PC-3 (cell line): ENCODE data around the gene C19orf12. TPM values are rescaled to one million over a fixed set of nuclear protein-coding genes. Genes with fewer than 3 reads are reported as not detected.
A peak's percentile ranks its signal among the peaks of the same experiment; 100 is the strongest.

Source experiments
- ATAC-seq: fragments of 200-7000 bp; cut with Tn5 transposase; 2 replicates; pipeline ENCODE4 v1.9.1; 2020; ENCODE audit warnings: mild to moderate bottlenecking, moderate library complexity
- BruUV-seq: library from RNA; stranded (reverse); fragments of 400-500 nt; replicated peaks from 2 replicates; lab custom pipeline; 2021; lab: Mats Ljungman, UMichigan
- CTCF ChIA-PET: fragments of 300-600 bp; sonication (Branson Sonifier 250); formaldehyde crosslinking; loops from one replicate; lab custom pipeline; 2022; ENCODE audit warnings: antibody characterized with exemption; lab: Charles Lee
- POLR2A ChIA-PET: fragments of 300-600 bp; sonication (Branson Sonifier 250); formaldehyde crosslinking; loops from one replicate; lab custom pipeline; 2022; ENCODE audit warnings: antibody characterized with exemption; ENCODE audit not compliant: unreplicated experiment; lab: Charles Lee
- DNase-seq: peaks from one replicate; pipeline ENCODE4 v3.0.0-alpha.2; 2015
- H2AFZ ChIP-seq: fragments of 300-600 bp; sonication (generic); 2 replicates; pipeline ENCODE4 v1.6.0; 2016; ENCODE audit warnings: antibody characterized with exemption, low read length
- H3F3A ChIP-seq: fragments of 300-600 bp; sonication (generic); one replicate; pipeline ENCODE4 v1.6.0; 2017; ENCODE audit warnings: antibody characterized with exemption, low read length, control low read depth, mild to moderate bottlenecking; ENCODE audit not compliant: unreplicated experiment
- H3K27ac ChIP-seq: fragments of 300-600 bp; sonication (generic); 2 replicates; pipeline ENCODE4 v1.5.1; 2016; ENCODE audit warnings: mild to moderate bottlenecking, low read length
- H3K27me3 ChIP-seq: fragments of 300-600 bp; sonication (generic); 2 replicates; pipeline ENCODE4 v1.6.1; 2016; ENCODE audit warnings: low read length, mixed read lengths
- H3K36me3 ChIP-seq: fragments of 300-600 bp; sonication (generic); 2 replicates; pipeline ENCODE4 v1.6.1; 2016; ENCODE audit warnings: low read depth, mixed run types, low read length, mixed read lengths
- H3K4me1 ChIP-seq: fragments of 300-600 bp; sonication (generic); 2 replicates; pipeline ENCODE4 v1.5.1; 2016; ENCODE audit warnings: low read length; ENCODE audit not compliant: insufficient read depth
- H3K4me2 ChIP-seq: fragments of 300-600 bp; sonication (generic); 2 replicates; pipeline ENCODE4 v1.6.0; 2016; ENCODE audit warnings: low read length
- H3K4me3 ChIP-seq: fragments of 300-600 bp; sonication (generic); 2 replicates; pipeline ENCODE4 v1.5.1; 2016; ENCODE audit warnings: mild to moderate bottlenecking, low read length, mixed read lengths
- H3K79me2 ChIP-seq: fragments of 300-600 bp; sonication (generic); 2 replicates; pipeline ENCODE4 v1.6.1; 2017; ENCODE audit warnings: low read length, mixed read lengths
- H3K9ac ChIP-seq: fragments of 300-600 bp; sonication (generic); 2 replicates; pipeline ENCODE4 v1.6.0; 2016; ENCODE audit warnings: mild to moderate bottlenecking, low read length
- H3K9me2 ChIP-seq: fragments of 300-600 bp; sonication (generic); replicated peaks from 2 replicates; pipeline ENCODE4 v1.6.1; 2016; ENCODE audit warnings: mixed run types, low read length, mixed read lengths
- H3K9me3 ChIP-seq: fragments of 300-600 bp; sonication (generic); 2 replicates; pipeline ENCODE4 v1.6.1; 2016; ENCODE audit warnings: low read length, mixed read lengths
- H4K20me1 ChIP-seq: fragments of 300-600 bp; sonication (generic); 2 replicates; pipeline ENCODE4 v1.6.1; 2016; ENCODE audit warnings: low read length, mixed read lengths
- EZH2 ChIP-seq: fragments of 300-600 bp; sonication (generic); IDR thresholded peaks from one replicate; pipeline ENCODE4 v1.6.1; 2017; ENCODE audit warnings: antibody characterized with exemption, mild to moderate bottlenecking, low read length; ENCODE audit not compliant: unreplicated experiment
- EZH2phosphoT487 ChIP-seq: fragments of 300-600 bp; sonication (generic); IDR thresholded peaks from 2 replicates; pipeline ENCODE4 v1.6.1; 2018; ENCODE audit warnings: mild to moderate bottlenecking, antibody characterized with exemption, low read length, borderline replicate concordance
- intact Hi-C: fragments of 100-400 bp; cut with micrococcal nuclease; formaldehyde crosslinking; loops from 2 replicates; pipeline ENCODE4 v1.9.0; 2023
- total RNA-seq: library from RNA; depleted of rRNA; stranded (reverse); fragments of >200 nt; gene quantifications from 2 replicates; pipeline ENCODE4 v1.2.3, GENCODE V29; 2014
- TF ChIP-seq, protein P1 (sequence below): fragments of 300-600 bp; sonication (generic); conservative IDR thresholded peaks from 2 replicates; pipeline ENCODE4 v1.5.1; 2017; ENCODE audit warnings: antibody characterized with exemption, low read depth, mild to moderate bottlenecking, low read length

C19orf12 gene
- total RNA-seq, 1 experiment from 2014 or later, result 11.8 TPM

- Histone ChIP-seq H3K36me3 (no peaks in the 10 kb centered on the region), H3F3A (no peaks in the 10 kb centered on the region), H3K27me3 (no peaks in the 10 kb centered on the region), H3K4me2 (no peak overlapping the region), H2AFZ (no peak overlapping the region), H3K9me3 (no peaks in the 10 kb centered on the region), H3K9ac (no peak overlapping the region), H4K20me1 (no peaks in the 10 kb centered on the region), H3K79me2 (peaks cover 15% of the 10 kb centered on the region), H3K27ac (no peak overlapping the region), H3K9me2 (no peaks in the 10 kb centered on the region), H3K4me1 (peaks cover 10% of the 10 kb centered on the region; the same call in 1 of the 2 replicates), H3K4me3 (no peak overlapping the region)
- no TSS peak for BruUV-seq
- no peak for DNase-seq
- POLR2A ChIA-PET, result no interaction called here
- no peak for TF ChIP-seq EZH2
- no peak for ATAC-seq
- CTCF ChIA-PET, result no interaction called here
- intact Hi-C loops, result no loop called here
These were observed 41.4 kb downstream of the C19orf12 start for GRCh38 chr19:29673451-29674371.

- no TSS peak for BruUV-seq
- no peak overlapping the region for H3K27ac ChIP-seq
- H2AFZ ChIP-seq, result no peak overlapping the region
- CTCF ChIA-PET, result no interaction called here
- H3F3A ChIP-seq, result no peaks in the 10 kb centered on the region
- H3K9ac ChIP-seq, result no peak overlapping the region
- H3K4me3 ChIP-seq, result no peak overlapping the region
- H4K20me1 ChIP-seq, result no peaks in the 10 kb centered on the region
- H3K27me3 ChIP-seq, result no peaks in the 10 kb centered on the region
- DNase-seq, result no peak
- H3K9me2 ChIP-seq, result no peaks in the 10 kb centered on the region
- no peaks in the 10 kb centered on the region for H3K36me3 ChIP-seq
- intact Hi-C loops, result no loop called here
- H3K4me2 ChIP-seq, result no peak overlapping the region
- peaks cover 10% of the 10 kb centered on the region; the same call in 1 of the 2 replicates for H3K4me1 ChIP-seq
- TF ChIP-seq EZH2, result no peak
- TF ChIP-seq, protein P1, sequence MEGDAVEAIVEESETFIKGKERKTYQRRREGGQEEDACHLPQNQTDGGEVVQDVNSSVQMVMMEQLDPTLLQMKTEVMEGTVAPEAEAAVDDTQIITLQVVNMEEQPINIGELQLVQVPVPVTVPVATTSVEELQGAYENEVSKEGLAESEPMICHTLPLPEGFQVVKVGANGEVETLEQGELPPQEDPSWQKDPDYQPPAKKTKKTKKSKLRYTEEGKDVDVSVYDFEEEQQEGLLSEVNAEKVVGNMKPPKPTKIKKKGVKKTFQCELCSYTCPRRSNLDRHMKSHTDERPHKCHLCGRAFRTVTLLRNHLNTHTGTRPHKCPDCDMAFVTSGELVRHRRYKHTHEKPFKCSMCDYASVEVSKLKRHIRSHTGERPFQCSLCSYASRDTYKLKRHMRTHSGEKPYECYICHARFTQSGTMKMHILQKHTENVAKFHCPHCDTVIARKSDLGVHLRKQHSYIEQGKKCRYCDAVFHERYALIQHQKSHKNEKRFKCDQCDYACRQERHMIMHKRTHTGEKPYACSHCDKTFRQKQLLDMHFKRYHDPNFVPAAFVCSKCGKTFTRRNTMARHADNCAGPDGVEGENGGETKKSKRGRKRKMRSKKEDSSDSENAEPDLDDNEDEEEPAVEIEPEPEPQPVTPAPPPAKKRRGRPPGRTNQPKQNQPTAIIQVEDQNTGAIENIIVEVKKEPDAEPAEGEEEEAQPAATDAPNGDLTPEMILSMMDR, result no peak
- no peak for TF ChIP-seq EZH2phosphoT487
- no peak for ATAC-seq
- no peaks in the 10 kb centered on the region for H3K9me3 ChIP-seq
- POLR2A ChIA-PET, result no interaction called here
- H3K79me2 ChIP-seq, result peaks cover 20% of the 10 kb centered on the region
These were observed 42.1 kb downstream of the C19orf12 start for GRCh38 chr19:29672933-29673336.

- CTCF ChIA-PET, result no interaction called here
- H3F3A ChIP-seq, result no peaks in the 10 kb centered on the region
- POLR2A ChIA-PET, result no interaction called here
These were observed 42.6 kb downstream of the C19orf12 start for GRCh38 chr19:29672319-29672932.

More at GRCh38 chr19:29672319-29672932, 42.6 kb downstream of the C19orf12 start:
- H3K4me1 ChIP-seq, result peaks cover 10% of the 10 kb centered on the region; the same call in 1 of the 2 replicates
- TF ChIP-seq EZH2 (no peak), EZH2phosphoT487 (no peak)
- TF ChIP-seq, protein P1, result no peak
- H3K27me3 ChIP-seq, result no peaks in the 10 kb centered on the region
- no peaks in the 10 kb centered on the region for H3K36me3 ChIP-seq
- H3K27ac ChIP-seq, result peak overlapping the region; percentile 65
- no peak overlapping the region for H3K4me2 ChIP-seq
- no peak overlapping the region for H2AFZ ChIP-seq
- H3K9ac ChIP-seq, result no peak overlapping the region
- no peaks in the 10 kb centered on the region for H3K9me3 ChIP-seq
- no TSS peak for BruUV-seq
- no peaks in the 10 kb centered on the region for H3K9me2 ChIP-seq
- H3K4me3 ChIP-seq, result no peak overlapping the region
- DNase-seq (no peak), ATAC-seq (no peak)
- H3K79me2 ChIP-seq, result peaks cover 25% of the 10 kb centered on the region
- no peaks in the 10 kb centered on the region for H4K20me1 ChIP-seq
- intact Hi-C loops, result no loop called here
